Jurkat, Clone E6-1 (cell line): Measurements from ENCODE around the gene ORC1. TPM values are rescaled to one million over a fixed set of nuclear protein-coding genes. Genes with fewer than 3 reads are reported as not detected.

Experiments
- DNase-seq: peaks from one replicate; pipeline ENCODE4 v3.0.0-alpha.2; 2011; ENCODE audit warnings: low read depth, low spot score
- H3K4me3 ChIP-seq: 2 replicates; pipeline ENCODE4 v1.5.1; 2011; ENCODE audit warnings: mild to moderate bottlenecking, low read length, control low read depth, moderate library complexity
- polyA plus RNA-seq: library from polyadenylated mRNA; unstranded; fragments of >200 nt; gene quantifications from one replicate; pipeline ENCODE4 v1.2.1, GENCODE V29; 2012; ENCODE audit warnings: missing spikeins; ENCODE audit not compliant: insufficient read length, insufficient read depth

The ORC1 gene
- polyA plus RNA-seq: 19.7 TPM

- H3K4me3 ChIP-seq: peak within 1 kb of the TSS; percentile 99
- peak; percentile 97 for DNase-seq
These were observed at the start of gene ORC1, which contains the start of gene PRPF38A for GRCh38 chr1:52404116-52404974. Gene ORC1 (minus strand): TSS chr1:52404423. CDS start chr1:52402223, 2,200 bp downstream. Gene PRPF38A (plus strand): TSS chr1:52404602. CDS start chr1:52404750, 148 bp downstream.

GRCh38 chr1:52444463-52444862, 40.2 kb upstream of the ORC1 start:
- H3K4me3 ChIP-seq: no peak overlapping the region
- DNase-seq: no peak

- H3K4me3 ChIP-seq: no peak overlapping the region
- DNase-seq: no peak
These were observed 35.8 kb upstream of the ORC1 start for GRCh38 chr1:52439976-52440375.

- H3K4me3 ChIP-seq: no peak overlapping the region
- no peak for DNase-seq
These were observed 32.6 kb upstream of the ORC1 start for GRCh38 chr1:52436817-52437216.

GRCh38 chr1:52435650-52436049, 31.4 kb upstream of the ORC1 start:
- H3K4me3 ChIP-seq: no peak overlapping the region
- DNase-seq: no peak

- no peak for DNase-seq
- H3K4me3 ChIP-seq: no peak overlapping the region
These were observed 31.0 kb upstream of the ORC1 start for GRCh38 chr1:52435211-52435610.

- no peak for DNase-seq
- no peak overlapping the region for H3K4me3 ChIP-seq
These were observed 28.6 kb upstream of the ORC1 start for GRCh38 chr1:52432807-52433206.

- DNase-seq: no peak
- no peak overlapping the region for H3K4me3 ChIP-seq
These were observed 22.9 kb upstream of the ORC1 start for GRCh38 chr1:52427152-52427551.

- no peak overlapping the region for H3K4me3 ChIP-seq
- DNase-seq: no peak
These were observed 22.1 kb upstream of the ORC1 start for GRCh38 chr1:52426371-52426770.

GRCh38 chr1:52424813-52425212, 20.6 kb upstream of the ORC1 start:
- peak; percentile 58 for DNase-seq
- peak overlapping the region; percentile 29 for H3K4me3 ChIP-seq

GRCh38 chr1:52424231-52424636, 20.0 kb upstream of the ORC1 start:
- peak overlapping the region; percentile 29 for H3K4me3 ChIP-seq
- DNase-seq: peak; percentile 81

GRCh38 chr1:52423771-52424170, 19.5 kb upstream of the ORC1 start:
- peak overlapping the region; percentile 29 for H3K4me3 ChIP-seq
- DNase-seq: peak; percentile 92

GRCh38 chr1:52423055-52423454, 18.8 kb upstream of the ORC1 start:
- DNase-seq: no peak
- no peak overlapping the region for H3K4me3 ChIP-seq

GRCh38 chr1:52420713-52421112, 16.5 kb upstream of the ORC1 start:
- H3K4me3 ChIP-seq: no peak overlapping the region
- DNase-seq: no peak

GRCh38 chr1:52416811-52417210, 12.6 kb upstream of the ORC1 start:
- no peak for DNase-seq

GRCh38 chr1:52414942-52415341, 10.7 kb upstream of the ORC1 start:
- DNase-seq: no peak
- H3K4me3 ChIP-seq: no peak overlapping the region

More at GRCh38 chr1:52416811-52417210, 12.6 kb upstream of the ORC1 start:
- H3K4me3 ChIP-seq: no peak overlapping the region

GRCh38 chr1:52413410-52413989, 9.3 kb upstream of the ORC1 start:
- DNase-seq: no peak
- H3K4me3 ChIP-seq: no peak overlapping the region

GRCh38 chr1:52404975-52405338, 734 bp upstream of the ORC1 start:
- peak overlapping the region; percentile 99 for H3K4me3 ChIP-seq
- no peak for DNase-seq

GRCh38 chr1:52403566-52404115, 582 bp downstream of the ORC1 start:
- DNase-seq: peak; percentile 65
- H3K4me3 ChIP-seq: peak overlapping the region; percentile 99

- DNase-seq: no peak
These were observed 1.4 kb downstream of the ORC1 start for GRCh38 chr1:52402860-52403240.

More at GRCh38 chr1:52402860-52403240, 1.4 kb downstream of the ORC1 start:
- peak overlapping the region; percentile 99 for H3K4me3 ChIP-seq
